ENCODE measurements around the gene CFAP77.

GRCh38 chr9:132583584-132584304, 173.7 kb downstream of the CFAP77 start:
- no peak for TF ChIP-seq EZH2 (IDR thresholded peaks at IDR 0.05)
- peak; percentile 14 for TF ChIP-seq EZH2phosphoT487 (IDR thresholded peaks at IDR 0.05)
- TF ChIP-seq, protein P1, sequence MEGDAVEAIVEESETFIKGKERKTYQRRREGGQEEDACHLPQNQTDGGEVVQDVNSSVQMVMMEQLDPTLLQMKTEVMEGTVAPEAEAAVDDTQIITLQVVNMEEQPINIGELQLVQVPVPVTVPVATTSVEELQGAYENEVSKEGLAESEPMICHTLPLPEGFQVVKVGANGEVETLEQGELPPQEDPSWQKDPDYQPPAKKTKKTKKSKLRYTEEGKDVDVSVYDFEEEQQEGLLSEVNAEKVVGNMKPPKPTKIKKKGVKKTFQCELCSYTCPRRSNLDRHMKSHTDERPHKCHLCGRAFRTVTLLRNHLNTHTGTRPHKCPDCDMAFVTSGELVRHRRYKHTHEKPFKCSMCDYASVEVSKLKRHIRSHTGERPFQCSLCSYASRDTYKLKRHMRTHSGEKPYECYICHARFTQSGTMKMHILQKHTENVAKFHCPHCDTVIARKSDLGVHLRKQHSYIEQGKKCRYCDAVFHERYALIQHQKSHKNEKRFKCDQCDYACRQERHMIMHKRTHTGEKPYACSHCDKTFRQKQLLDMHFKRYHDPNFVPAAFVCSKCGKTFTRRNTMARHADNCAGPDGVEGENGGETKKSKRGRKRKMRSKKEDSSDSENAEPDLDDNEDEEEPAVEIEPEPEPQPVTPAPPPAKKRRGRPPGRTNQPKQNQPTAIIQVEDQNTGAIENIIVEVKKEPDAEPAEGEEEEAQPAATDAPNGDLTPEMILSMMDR (IDR thresholded peaks at IDR 0.05), result no peak

Measured in neural progenitor cell (in vitro differentiated cells).